Measurements from ENCODE around the gene TRIM32.

The TRIM32 gene

GRCh38 chr9:116695438-116695837, 8.3 kb downstream of the TRIM32 start:
- no peak for DNase-seq (ENCODE audit: low read depth)
- no peak for TF ChIP-seq CTCF (IDR thresholded peaks at IDR 0.05; ENCODE audit: control insufficient read depth, extremely low read depth, insufficient read depth)
- no peak overlapping the region for H3K4me3 ChIP-seq (ENCODE audit: low read depth, low read length)

GRCh38 chr9:116697362-116697761, 10.3 kb downstream of the TRIM32 start:
- no peak for TF ChIP-seq CTCF (IDR thresholded peaks at IDR 0.05; ENCODE audit: control insufficient read depth, extremely low read depth, insufficient read depth)
- H3K4me3 ChIP-seq (ENCODE audit: low read depth, low read length), result no peak overlapping the region
- DNase-seq (ENCODE audit: low read depth), result no peak

GRCh38 chr9:116697887-116698286, 10.8 kb downstream of the TRIM32 start:
- H3K4me3 ChIP-seq (ENCODE audit: low read depth, low read length), result no peak overlapping the region
- no peak for TF ChIP-seq CTCF (IDR thresholded peaks at IDR 0.05; ENCODE audit: control insufficient read depth, extremely low read depth, insufficient read depth)
- DNase-seq (ENCODE audit: low read depth), result no peak

- TF ChIP-seq CTCF (IDR thresholded peaks at IDR 0.05; ENCODE audit: control insufficient read depth, extremely low read depth, insufficient read depth), result no peak
- no peak for DNase-seq (ENCODE audit: low read depth)
- H3K4me3 ChIP-seq (ENCODE audit: low read depth, low read length), result no peak overlapping the region
Measured at GRCh38 chr9:116700279-116700678, 13.2 kb downstream of the TRIM32 start.

- DNase-seq (ENCODE audit: low read depth), result no peak
- TF ChIP-seq CTCF (IDR thresholded peaks at IDR 0.05; ENCODE audit: control insufficient read depth, extremely low read depth, insufficient read depth), result no peak
- H3K4me3 ChIP-seq (ENCODE audit: low read depth, low read length), result no peak overlapping the region; the same call in 1 of the 2 replicates
Measured at GRCh38 chr9:116700882-116701865, 14.1 kb downstream of the TRIM32 start.

GRCh38 chr9:116701940-116702642, 15.0 kb downstream of the TRIM32 start:
- DNase-seq (ENCODE audit: low read depth), result no peak
- H3K4me3 ChIP-seq (ENCODE audit: low read depth, low read length), result no peak overlapping the region
- no peak for TF ChIP-seq CTCF (IDR thresholded peaks at IDR 0.05; ENCODE audit: control insufficient read depth, extremely low read depth, insufficient read depth)

Data from LNCaP clone FGC (cell line).